HG02852 (cell line): ENCODE measurements around the gene HNRNPLL.
"Not testable (repeated sequence)": the region's sequence is repeated elsewhere in the genome, so short reads cannot be mapped to it uniquely, and the experiment has no call there.

Experiments used
- ATAC-seq: cut with Tn5 transposase; IDR thresholded peaks from one replicate; pipeline ENCODE4 v1.9.1; 2021; ENCODE audit warnings: mild to moderate bottlenecking, moderate library complexity; ENCODE audit not compliant: unreplicated experiment

HNRNPLL gene

GRCh38 chr2:38557217-38557616 is 45.5 kb downstream of the HNRNPLL start:
- ATAC-seq, result no peak

GRCh38 chr2:38556006-38556801 is 46.5 kb downstream of the HNRNPLL start:
- ATAC-seq, result no peak

GRCh38 chr2:38554973-38555595 is 47.6 kb downstream of the HNRNPLL start:
- no peak for ATAC-seq

- ATAC-seq, result no peak
Observed at GRCh38 chr2:38553554-38553953, 49.2 kb downstream of the HNRNPLL start.

- ATAC-seq, result no peak
Observed at GRCh38 chr2:38552259-38552658, 50.5 kb downstream of the HNRNPLL start.

- no peak for ATAC-seq
Observed at GRCh38 chr2:38551746-38552145, 51.0 kb downstream of the HNRNPLL start.

- no peak for ATAC-seq
Observed at GRCh38 chr2:38551171-38551570, 51.6 kb downstream of the HNRNPLL start.

GRCh38 chr2:38549851-38550250 is 52.9 kb downstream of the HNRNPLL start:
- ATAC-seq, result no peak

GRCh38 chr2:38549071-38549704 is 53.5 kb downstream of the HNRNPLL start:
- ATAC-seq, result no peak

GRCh38 chr2:38547791-38548190 is 54.9 kb downstream of the HNRNPLL start:
- ATAC-seq, result no peak

- no peak for ATAC-seq
Observed at GRCh38 chr2:38546585-38546984, 56.1 kb downstream of the HNRNPLL start.

- ATAC-seq, result no peak
Observed at GRCh38 chr2:38546064-38546463, 56.7 kb downstream of the HNRNPLL start.

- ATAC-seq, result not testable (repeated sequence)
Observed at GRCh38 chr2:38542248-38542631, 60.5 kb downstream of the HNRNPLL start.

- ATAC-seq, result no peak
Observed at GRCh38 chr2:38540580-38541286, 62.0 kb downstream of the HNRNPLL start.

- no peak for ATAC-seq
Observed at GRCh38 chr2:38539086-38539485, 63.6 kb downstream of the HNRNPLL start.

- ATAC-seq, result no peak
Observed at GRCh38 chr2:38537937-38538525, 64.7 kb downstream of the HNRNPLL start.

GRCh38 chr2:38537296-38537695 is 65.4 kb downstream of the HNRNPLL start:
- ATAC-seq, result not testable (repeated sequence)

- ATAC-seq, result peak; percentile 57
Observed at GRCh38 chr2:38535744-38536506, 66.8 kb downstream of the HNRNPLL start.

GRCh38 chr2:38535404-38535743 is 67.4 kb downstream of the HNRNPLL start:
- ATAC-seq, result no peak

- ATAC-seq, result no peak
Observed at GRCh38 chr2:38534746-38535403, 67.9 kb downstream of the HNRNPLL start.
